PFSK-1 (cell line): ENCODE results near the gene PARVB.

ENCODE experiments used
- FOXP2 ChIP-seq: optimal IDR thresholded peaks from 2 replicates; pipeline ENCODE3; 2011; ENCODE audit warnings: borderline replicate concordance, control low read depth, inconsistent platforms; ENCODE audit not compliant: insufficient read depth; ENCODE audit errors: extremely low read length, extremely low read depth
- POLR2AphosphoS5 ChIP-seq: IDR thresholded peaks from 2 replicates; pipeline ENCODE4 v1.6.1; 2012; ENCODE audit warnings: low read depth, mild to moderate bottlenecking, control low read depth, low read length, moderate library complexity
- REST ChIP-seq, 2 experiments: IDR thresholded peaks; 2 replicates each; pipeline versions ENCODE4 v1.6.1 to v1.8.0; 2011 to 2012; ENCODE audit warnings: low read depth in 2 of 2, low read length in 2 of 2, control low read depth in 1 of 2, inconsistent platforms in 1 of 2, mild to moderate bottlenecking in 1 of 2, moderate library complexity in 1 of 2; ENCODE audit not compliant: insufficient read depth in 1 of 2
- SIN3A ChIP-seq: IDR thresholded peaks from 2 replicates; pipeline ENCODE4 v1.6.1; 2012; ENCODE audit warnings: mild to moderate bottlenecking, low read length, moderate library complexity, borderline replicate concordance; ENCODE audit not compliant: insufficient read depth
- TAF1 ChIP-seq: IDR thresholded peaks from 2 replicates; pipeline ENCODE4 v1.6.1; 2012; ENCODE audit warnings: low read length, control low read depth, borderline replicate concordance; ENCODE audit not compliant: insufficient read depth

The PARVB gene

GRCh38 chr22:44051961-44052360 is 27.9 kb downstream of the PARVB start:
- TF ChIP-seq REST (IDR thresholded peaks at IDR 0.05; ENCODE audit: insufficient read depth in 1 of 2, low read depth in 2 of 2, low read length in 2 of 2) = no peak
- no peak for TF ChIP-seq SIN3A
- TF ChIP-seq TAF1 = no peak
- TF ChIP-seq POLR2AphosphoS5 = no peak
- TF ChIP-seq FOXP2 = no peak

- TF ChIP-seq FOXP2 = no peak
- TF ChIP-seq REST (IDR thresholded peaks at IDR 0.05; ENCODE audit: insufficient read depth in 1 of 2, low read depth in 2 of 2, low read length in 2 of 2) = no peak
- no peak for TF ChIP-seq TAF1
- no peak for TF ChIP-seq SIN3A
- no peak for TF ChIP-seq POLR2AphosphoS5
Measured at GRCh38 chr22:44055805-44056204, 31.7 kb downstream of the PARVB start.

DNA sequence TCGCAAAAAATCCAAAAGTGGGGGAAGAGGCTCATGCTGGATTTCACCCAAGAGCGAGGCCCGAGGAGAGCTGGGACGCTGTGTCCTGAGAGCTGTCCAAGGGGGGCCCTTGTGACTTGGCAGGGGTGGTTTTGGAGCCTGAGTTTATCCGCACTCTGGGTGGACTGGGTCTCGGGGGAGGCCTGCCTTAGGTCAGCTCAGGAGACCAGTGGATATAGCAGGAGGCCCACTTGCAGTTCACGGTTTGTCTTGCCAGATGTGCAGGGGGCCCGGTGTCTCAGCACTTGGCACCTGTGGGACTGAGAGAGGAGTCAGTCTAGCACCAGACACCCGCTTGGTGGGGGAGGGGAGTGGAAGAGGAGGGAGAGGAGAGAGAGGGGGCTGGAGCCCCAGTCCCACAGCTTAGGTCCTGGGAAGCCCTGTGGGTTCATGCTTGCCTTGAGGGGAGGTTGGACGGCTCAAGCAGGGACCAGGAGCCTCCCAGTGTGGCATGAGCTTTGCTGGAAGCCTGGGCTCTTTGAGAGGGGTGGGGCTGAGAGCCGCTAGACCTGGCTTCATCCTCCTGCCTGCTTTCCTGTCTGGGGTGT is 33.4 kb downstream of the PARVB start:
- TF ChIP-seq REST (IDR thresholded peaks at IDR 0.05; ENCODE audit: insufficient read depth in 1 of 2, low read depth in 2 of 2, low read length in 2 of 2) (no peak), FOXP2 (no peak), POLR2AphosphoS5 (no peak), TAF1 (no peak), SIN3A (no peak)

GRCh38 chr22:44063462-44064371 is 39.6 kb downstream of the PARVB start:
- no peak for TF ChIP-seq TAF1

- TF ChIP-seq REST (IDR thresholded peaks at IDR 0.05; ENCODE audit: insufficient read depth in 1 of 2, low read depth in 2 of 2, low read length in 2 of 2) (no peak), FOXP2 (no peak), POLR2AphosphoS5 (no peak), SIN3A (no peak), TAF1 (no peak)
Measured at GRCh38 chr22:44067033-44067432, 42.9 kb downstream of the PARVB start.
